ENCODE results near the gene EXOC4. TPM values are rescaled to one million over a fixed set of nuclear protein-coding genes. Genes with fewer than 3 reads are reported as not detected.
A peak's percentile ranks its signal among the peaks of the same experiment; 100 is the strongest.

EXOC4 gene
- total RNA-seq, 3 donors from 2014 or later, result 63.9 to 90.2 (median 89.5) TPM

- intact Hi-C loops (cut with DNase I, micrococcal nuclease), result no loop called here
- no peak for DNase-seq
Measured at GRCh38 chr7:133482599-133482998, 229.7 kb downstream of the EXOC4 start.

GRCh38 chr7:133484086-133484485 lies 231.2 kb downstream of the EXOC4 start:
- Histone ChIP-seq H3K4me3 (no peak overlapping the region), H3K9me3 (no peaks in the 10 kb centered on the region), H3K36me3 (ENCODE audit: low read depth) (no peaks in the 10 kb centered on the region), H3K4me1 (ENCODE audit: low read depth) (no peaks in the 10 kb centered on the region)
- no peak for TF ChIP-seq CTCF (IDR thresholded peaks at IDR 0.05)
- ATAC-seq, result no peak
- intact Hi-C loops (cut with DNase I, micrococcal nuclease), result no loop called here
- no peak for DNase-seq

More at GRCh38 chr7:133482599-133482998, 229.7 kb downstream of the EXOC4 start:
- Histone ChIP-seq H3K36me3 (ENCODE audit: low read depth) (no peaks in the 10 kb centered on the region), H3K4me1 (ENCODE audit: low read depth) (no peaks in the 10 kb centered on the region), H3K9me3 (no peaks in the 10 kb centered on the region), H3K4me3 (no peak overlapping the region)
- TF ChIP-seq CTCF (IDR thresholded peaks at IDR 0.05), result no peak
- ATAC-seq, result no peak

GRCh38 chr7:133489906-133490305 lies 237.0 kb downstream of the EXOC4 start:
- no peaks in the 10 kb centered on the region for H3K9me3 ChIP-seq
- no peak for TF ChIP-seq CTCF (IDR thresholded peaks at IDR 0.05)
- no peaks in the 10 kb centered on the region for H3K4me1 ChIP-seq (ENCODE audit: low read depth)
- ATAC-seq, result no peak
- no peak for DNase-seq
- no peak overlapping the region for H3K4me3 ChIP-seq
- intact Hi-C loops (cut with DNase I, micrococcal nuclease), result no loop called here
- no peaks in the 10 kb centered on the region for H3K36me3 ChIP-seq (ENCODE audit: low read depth)

- TF ChIP-seq CTCF (IDR thresholded peaks at IDR 0.05), result no peak
- intact Hi-C loops (cut with DNase I, micrococcal nuclease), result no loop called here
- no peaks in the 10 kb centered on the region for H3K36me3 ChIP-seq (ENCODE audit: low read depth)
- H3K4me1 ChIP-seq (ENCODE audit: low read depth), result no peaks in the 10 kb centered on the region
- DNase-seq, result no peak
- H3K9me3 ChIP-seq, result no peaks in the 10 kb centered on the region
- no peak for ATAC-seq
- H3K4me3 ChIP-seq, result no peak overlapping the region
Measured at GRCh38 chr7:133491201-133491691, 238.4 kb downstream of the EXOC4 start.

GRCh38 chr7:133491846-133492652 lies 239.2 kb downstream of the EXOC4 start:
- ATAC-seq, result peak; percentile 94
- H3K9me3 ChIP-seq, result no peaks in the 10 kb centered on the region
- no peaks in the 10 kb centered on the region for H3K4me1 ChIP-seq (ENCODE audit: low read depth)
- DNase-seq, result no peak
- no peaks in the 10 kb centered on the region for H3K36me3 ChIP-seq (ENCODE audit: low read depth)
- TF ChIP-seq CTCF (IDR thresholded peaks at IDR 0.05), result no peak
- intact Hi-C loops (cut with DNase I, micrococcal nuclease), result no loop called here
- no peak overlapping the region for H3K4me3 ChIP-seq

Measured in mucosa of descending colon (tissue), 3 donors.